K562 (cell line): ENCODE data around the gene SMG7. TPM values are rescaled to one million over a fixed set of nuclear protein-coding genes. Genes with fewer than 3 reads are reported as not detected.

Experiments
- ATAC-seq: fragments of 200-7000 bp; cut with Tn5 transposase; 3 replicates; pipeline ENCODE4 v1.9.1; 2020; ENCODE audit warnings: moderate library complexity
- BruUV-seq: library from RNA; stranded (reverse); fragments of 400-500 nt; replicated peaks from 2 replicates; lab custom pipeline; 2021; lab: Mats Ljungman, UMichigan
- CTCF ChIA-PET: fragments of 300-600 bp; formaldehyde crosslinking; extraction: SDS; loops from one replicate; lab custom pipeline; 2021; ENCODE audit warnings: low intra/inter-chr PET ratio; lab: Yijun Ruan, JAX
- POLR2A ChIA-PET: fragments of 300-600, 350-650 bp; sonication (Branson Sonifier 250); formaldehyde crosslinking; extraction: SDS; loops from one replicate; lab custom pipeline; 2021; ENCODE audit warnings: antibody characterized with exemption, inconsistent platforms; lab: Yijun Ruan, JAX
- DNase-seq, 4 experiments: peaks; one replicate each; pipeline versions ENCODE4 v3.0.0 to v3.0.0-alpha.2; 2011 to 2018; ENCODE audit warnings: low spot score in 3 of 4, mixed read lengths in 3 of 4; ENCODE audit errors: extremely low read depth in 1 of 4
- FAIRE-seq: peaks from 2 replicates; lab custom pipeline; 2011; peaks lifted over from hg19 to GRCh38; lab: Jason Lieb, UNC
- H2AFZ ChIP-seq: 2 replicates; pipeline ENCODE4 v1.6.0; 2011; ENCODE audit warnings: low read depth, low read length, control low read depth, inconsistent platforms
- H3K27ac ChIP-seq: fragments of 200-600 bp; 3 replicates; pipeline ENCODE4 v1.8.0; 2011; ENCODE audit warnings: low read depth, mild to moderate bottlenecking, control low read depth, inconsistent platforms, low read length, moderate library complexity, mixed read lengths; ENCODE audit errors: extremely low read depth
- H3K27me3 ChIP-seq, 2 experiments: fragments of 300-600 bp in 1 of 2; 2 replicates in 1 of 2; 3 replicates in 1 of 2; pipeline versions ENCODE4 v1.6.0 to v1.8.0; 2011; ENCODE audit warnings: inconsistent platforms in 2 of 2, low read length in 2 of 2, mild to moderate bottlenecking in 1 of 2, mixed read lengths in 1 of 2, moderate library complexity in 1 of 2; ENCODE audit not compliant: control insufficient read depth in 2 of 2, insufficient read depth in 2 of 2
- H3K36me3 ChIP-seq: fragments of 300-600 bp; 3 replicates; pipeline ENCODE4 v1.8.0; 2011; ENCODE audit warnings: mild to moderate bottlenecking, low read length, inconsistent platforms; ENCODE audit not compliant: control insufficient read depth, insufficient read depth
- H3K4me1 ChIP-seq, 2 experiments: fragments of 200-600 bp in 1 of 2; replicated peaks in 1 of 2; 2 replicates in 1 of 2; 3 replicates in 1 of 2; pipeline versions ENCODE4 v1.5.1 to v1.8.0; 2011; ENCODE audit warnings: inconsistent platforms in 2 of 2, low read length in 2 of 2, mild to moderate bottlenecking in 1 of 2, mixed read lengths in 1 of 2, moderate library complexity in 1 of 2; ENCODE audit not compliant: control insufficient read depth in 2 of 2, insufficient read depth in 2 of 2
- H3K4me2 ChIP-seq: 2 replicates; pipeline ENCODE4 v1.6.1; 2011; ENCODE audit warnings: low read length, control low read depth, inconsistent platforms, mixed read lengths; ENCODE audit not compliant: insufficient read depth
- H3K4me3 ChIP-seq: fragments of 200-600 bp; sonication (generic), shearing (Covaris generic); 2 replicates; pipeline ENCODE4 v1.5.1; 2016; ENCODE audit warnings: control low read depth, inconsistent platforms
- H3K79me2 ChIP-seq: fragments of 200-600 bp; 3 replicates; pipeline ENCODE4 v1.8.0; 2011; ENCODE audit warnings: low read length, inconsistent platforms; ENCODE audit not compliant: control insufficient read depth, insufficient read depth
- H3K9ac ChIP-seq, 2 experiments: 2 replicates each; pipeline versions ENCODE4 v1.6.0 to v1.6.1; 2011; ENCODE audit warnings: low read depth in 2 of 2, low read length in 2 of 2, control low read depth in 1 of 2, inconsistent platforms in 1 of 2, mild to moderate bottlenecking in 1 of 2, mixed read lengths in 1 of 2; ENCODE audit not compliant: insufficient read depth in 1 of 2
- H3K9me1 ChIP-seq: one replicate; pipeline ENCODE4 v1.6.0; 2011; ENCODE audit warnings: inconsistent platforms, mild to moderate bottlenecking, low read length, moderate library complexity; ENCODE audit not compliant: control insufficient read depth, insufficient read depth
- H3K9me3 ChIP-seq: replicated peaks from 2 replicates; pipeline ENCODE4 v1.5.1; 2011; ENCODE audit warnings: low read depth, low read length, inconsistent platforms; ENCODE audit not compliant: control insufficient read depth, insufficient read depth
- H4K20me1 ChIP-seq: replicated peaks from 2 replicates; pipeline ENCODE4 v1.6.1; 2011; ENCODE audit warnings: low read length, inconsistent platforms, mixed read lengths; ENCODE audit not compliant: control insufficient read depth, insufficient read depth
- CBX5 ChIP-seq: IDR thresholded peaks from 2 replicates; pipeline ENCODE4 v1.6.1; 2014; ENCODE audit warnings: low read depth, borderline replicate concordance
- CTCF ChIP-seq, 3 experiments: IDR thresholded peaks in 2 of 3; conservative IDR thresholded peaks in 1 of 3; 2 replicates each; pipeline ENCODE4 v1.5.1; 2011 to 2012; ENCODE audit warnings: low read length in 3 of 3, mild to moderate bottlenecking in 3 of 3, control low read depth in 2 of 3, improper control_type of control experiment in 1 of 3, inconsistent platforms in 1 of 3, low read depth in 1 of 3, mixed read lengths in 1 of 3, moderate library complexity in 1 of 3; ENCODE audit not compliant: insufficient read depth in 2 of 3
- EHMT2 ChIP-seq: fragments of 450-650 bp; IDR thresholded peaks from 2 replicates; pipeline ENCODE4 v1.6.1; 2018; ENCODE audit warnings: antibody characterized with exemption
- ETS1 ChIP-seq: conservative IDR thresholded peaks from 2 replicates; pipeline ENCODE4 v1.6.1; 2011; ENCODE audit warnings: low read depth, mild to moderate bottlenecking, low read length; ENCODE audit not compliant: control insufficient read depth
- GABPA ChIP-seq: fragments of 200-800 bp; sonication (Bioruptor generic); conservative IDR thresholded peaks from 2 replicates; pipeline ENCODE4 v1.6.1; 2016; ENCODE audit warnings: low read depth, missing genetic modification characterization, missing compliant biosample characterization
- KDM2B ChIP-seq: fragments of 250-450 bp; sonication (Bioruptor Pico); IDR thresholded peaks from 2 replicates; pipeline ENCODE4 v1.8.0; 2021; ENCODE audit warnings: mild to moderate bottlenecking, moderate library complexity
- NFXL1 ChIP-seq: fragments of 450-650 bp; formaldehyde crosslinking; IDR thresholded peaks from 2 replicates; pipeline ENCODE4 v1.4.0; 2021; ENCODE audit warnings: mild to moderate bottlenecking
- RERE ChIP-seq: sonication (generic); formaldehyde crosslinking; IDR thresholded peaks from 2 replicates; pipeline ENCODE4 v1.8.0; 2023; ENCODE audit warnings: missing genetic modification reagents, mild to moderate bottlenecking, borderline replicate concordance
- SNAPC5 ChIP-seq: fragments of 250-450 bp; sonication (Bioruptor Pico); IDR thresholded peaks from 2 replicates; pipeline ENCODE4 v1.8.0; 2021; ENCODE audit warnings: moderate library complexity, mild to moderate bottlenecking, inconsistent platforms
- ZNF24 ChIP-seq: fragments of 450-650 bp; IDR thresholded peaks from 2 replicates; pipeline ENCODE4 v1.6.1; 2016
- ZNF561 ChIP-seq: fragments of 450-650 bp; formaldehyde crosslinking; conservative IDR thresholded peaks from 2 replicates; pipeline ENCODE4 v1.4.0; 2020; ENCODE audit warnings: mild to moderate bottlenecking, moderate library complexity
- ZNF655 ChIP-seq: fragments of 250-450 bp; sonication (Bioruptor Pico); IDR thresholded peaks from 2 replicates; pipeline ENCODE4 v1.5.0; 2021
- WGBS: fragments of 100-300 bp; shearing (Covaris generic); methylation state at CpG from one replicate; pipeline ENCODE4 v1.1.6; 2016; ENCODE audit warnings: low coverage, mixed read lengths; ENCODE audit not compliant: insufficient coverage; ENCODE audit errors: missing lambda C conversion rate; 5-methylcytosine and 5-hydroxymethylcytosine counted together
- in situ Hi-C: fragments of 300-500 bp; cut with MboI; formaldehyde crosslinking; loops from 4 replicates; pipeline ENCODE4 v1.15.0; 2018; ENCODE audit warnings: inconsistent platforms, mixed read lengths
- intact Hi-C: fragments of 100-400 bp; cut with micrococcal nuclease; formaldehyde crosslinking; loops from 2 replicates; pipeline ENCODE4 v1.14.2; 2022
- polyA plus RNA-seq, 8 experiments: library from polyadenylated mRNA; depleted of rRNA in 4 of 8; stranded (reverse) in 5 of 8; unstranded in 3 of 8; fragments of >200 nt; fragmentation: Nextera tagmentation in 2 of 8; fragmentation: Illumina TruSeq in 1 of 8; extraction: Ambion mirVana in 2 of 8; extraction: Trizol in 1 of 8; gene quantifications; 2 replicates each; pipeline versions ENCODE4 v1.2.1 to v1.2.3, GENCODE V29; 2011 to 2014; ENCODE audit warnings: inconsistent platforms in 1 of 8, missing spikeins in 1 of 8
- total RNA-seq, 7 experiments: library from RNA; depleted of rRNA in 6 of 7; stranded (reverse); fragments of >200 nt in 6 of 7; fragmentation: Illumina TruSeq in 2 of 7; extraction: Trizol in 2 of 7; gene quantifications; 2 replicates each; pipeline versions ENCODE4 v1.2.1 to v1.2.3, GENCODE V29; 2011 to 2021; ENCODE audit warnings: low replicate concordance in 1 of 7

The SMG7 gene
- total and polyA plus RNA-seq, 9 of the 15 experiments (the other 6 are each of a cell fraction or from before 2014, with no cell fraction given) = 12.4 to 74.6 (median 29.0) TPM

- TF ChIP-seq CBX5 (no peak), ZNF24 (no peak), NFXL1 (CRISPR knock-in tag) (no peak), GABPA (tag) (no peak), ZNF655 (CRISPR knock-in tag) (no peak), EHMT2 (no peak)
Observed at GRCh38 chr1:183466781-183467180, 5.5 kb upstream of the SMG7 start (continued).

GRCh38 chr1:183467687-183468086, 4.6 kb upstream of the SMG7 start:
- no peak overlapping the region for H3K9ac ChIP-seq
- TF ChIP-seq RERE (CRISPR knock-in tag) = no peak
- no peak for TF ChIP-seq CTCF (IDR thresholded peaks at IDR 0.05 in 2 of 3, conservative IDR thresholded peaks at IDR 0.05 in 1 of 3; ENCODE audit: insufficient read depth in 2 of 3, low read depth in 1 of 3, low read length in 3 of 3)
- TF ChIP-seq SNAPC5 (CRISPR knock-in tag) = no peak
- TF ChIP-seq KDM2B = no peak
- TF ChIP-seq ETS1 = no peak
- no peak for TF ChIP-seq ZNF561 (CRISPR knock-in tag)

More at GRCh38 chr1:183467687-183468086, 4.6 kb upstream of the SMG7 start:
- no TSS peak for BruUV-seq
- in situ Hi-C loops = no loop called here
- H3K27ac ChIP-seq = no peak overlapping the region
- no peak overlapping the region for H2AFZ ChIP-seq
- no peaks in the 10 kb centered on the region for H3K27me3 ChIP-seq
- H3K4me3 ChIP-seq = no peak overlapping the region
- no peak for ATAC-seq
- no peaks in the 10 kb centered on the region for H3K9me1 ChIP-seq
- no peak overlapping the region for H3K4me2 ChIP-seq
- ChIA-PET CTCF (no interaction called here), POLR2A (interaction anchor here (2.1 kb wide), 1 partner anchor 11 kb away, joined by 5 read pairs; no protein-coding TSS in a partner anchor)
- no peak for FAIRE-seq
- H3K9me3 ChIP-seq = no peaks in the 10 kb centered on the region
- peaks cover 0 to 12% of the 10 kb centered on the region in 2 experiments; a peak in 3 of 5 replicates for H3K4me1 ChIP-seq
- no peak for DNase-seq
- H3K79me2 ChIP-seq = peaks cover 4% of the 10 kb centered on the region
- H3K36me3 ChIP-seq = no peaks in the 10 kb centered on the region
- intact Hi-C loops = no loop called here
- WGBS = 4% methylated on average over 1 of the region's 1 CpG
- no peaks in the 10 kb centered on the region for H4K20me1 ChIP-seq
